GM19397 (cell line): ENCODE measurements around the gene MBNL2.

ENCODE experiments used
- ATAC-seq: cut with Tn5 transposase; IDR thresholded peaks from one replicate; pipeline ENCODE4 v1.9.1; 2021; ENCODE audit warnings: mild to moderate bottlenecking, moderate library complexity; ENCODE audit not compliant: unreplicated experiment

The MBNL2 gene

GRCh38 chr13:97403893-97404750 lies 182.0 kb downstream of the MBNL2 start:
- no peak for ATAC-seq

DNA sequence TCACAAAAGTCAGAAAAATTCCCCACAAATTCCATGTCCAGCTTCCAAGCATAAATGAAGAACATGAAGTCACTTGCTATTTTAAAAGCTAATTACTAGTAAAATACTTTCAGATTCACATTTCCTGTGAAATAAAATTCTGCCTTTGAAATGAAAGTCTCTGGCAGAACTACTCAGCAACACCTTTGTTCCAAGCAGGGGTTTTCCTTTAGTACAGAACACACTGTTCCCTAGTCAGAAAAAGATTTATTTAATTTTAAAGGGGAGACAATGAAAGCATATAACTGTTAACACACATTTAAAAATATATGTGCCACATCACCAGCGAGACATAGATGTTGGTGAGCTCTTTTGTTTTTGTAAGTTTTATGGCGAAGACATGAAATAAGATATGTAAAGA lies 185.4 kb downstream of the MBNL2 start:
- no peak for ATAC-seq

GRCh38 chr13:97408938-97409337 lies 186.8 kb downstream of the MBNL2 start:
- no peak for ATAC-seq

GRCh38 chr13:97411984-97412383 lies 189.9 kb downstream of the MBNL2 start:
- ATAC-seq: no peak

- no peak for ATAC-seq
These were observed 191.6 kb downstream of the MBNL2 start for GRCh38 chr13:97413694-97414093.

GRCh38 chr13:97414392-97414791 lies 192.3 kb downstream of the MBNL2 start:
- no peak for ATAC-seq

DNA sequence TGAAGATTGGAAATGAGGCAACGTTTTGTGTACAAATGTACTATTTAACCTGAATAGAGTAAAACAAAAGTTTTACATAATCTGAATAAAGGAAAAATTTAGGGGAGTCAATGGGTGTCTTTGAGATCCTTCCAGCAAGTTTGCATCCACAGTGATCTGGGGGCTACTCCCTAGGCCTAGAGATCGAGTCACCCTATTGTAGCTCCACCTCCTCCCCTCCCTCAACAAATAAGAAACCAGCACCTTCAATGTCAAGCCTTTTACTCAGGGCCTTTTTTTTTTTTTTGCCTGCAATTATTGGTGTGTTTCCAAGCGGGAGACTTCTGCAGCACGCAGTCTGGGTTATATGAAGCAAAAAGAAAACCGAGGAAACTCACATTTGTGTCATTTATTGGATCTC lies 195.6 kb downstream of the MBNL2 start:
- no peak for ATAC-seq

- ATAC-seq: no peak
These were observed 200.3 kb downstream of the MBNL2 start for GRCh38 chr13:97422118-97423054.

GRCh38 chr13:97423300-97424045 lies 201.3 kb downstream of the MBNL2 start:
- ATAC-seq: no peak

DNA sequence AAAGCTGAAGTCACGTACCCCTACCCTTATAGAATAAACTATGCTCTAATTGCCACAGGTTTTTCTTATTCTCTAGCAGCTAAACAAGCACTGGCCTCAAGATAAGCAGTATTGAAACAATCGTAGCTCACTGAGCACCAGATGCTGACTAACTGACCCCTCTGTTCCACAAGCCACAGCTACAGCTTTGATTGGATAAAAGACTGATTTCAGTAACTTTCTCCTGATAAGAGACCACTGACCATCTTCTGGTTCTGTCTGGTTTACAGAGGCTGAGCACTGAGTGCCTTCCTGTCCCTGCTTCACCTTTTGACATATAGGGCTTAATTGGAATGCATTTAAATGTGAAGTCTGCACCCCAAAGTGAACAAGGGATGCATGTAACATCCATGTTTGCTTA lies 203.5 kb downstream of the MBNL2 start:
- no peak for ATAC-seq

DNA sequence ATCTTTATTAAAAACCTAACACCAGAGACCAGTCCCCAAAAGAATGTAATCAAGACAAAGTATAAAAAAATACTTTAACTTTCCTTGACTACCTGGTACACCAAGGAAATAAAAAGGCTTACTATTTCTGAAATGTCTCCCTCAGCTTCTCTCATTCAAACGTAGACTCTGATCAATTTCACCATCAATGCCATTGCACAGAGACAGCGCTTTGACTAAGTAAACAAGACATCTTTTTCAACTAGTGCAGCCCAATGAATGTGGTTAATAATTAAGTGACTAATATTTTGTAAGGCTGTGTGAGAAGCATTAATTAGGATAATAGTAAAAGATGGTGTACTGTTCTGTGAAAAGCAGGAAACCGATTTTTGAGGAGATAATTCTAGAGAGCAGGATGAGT lies 204.6 kb downstream of the MBNL2 start:
- no peak for ATAC-seq

- no peak for ATAC-seq
These were observed 207.5 kb downstream of the MBNL2 start for GRCh38 chr13:97429681-97430081.

DNA sequence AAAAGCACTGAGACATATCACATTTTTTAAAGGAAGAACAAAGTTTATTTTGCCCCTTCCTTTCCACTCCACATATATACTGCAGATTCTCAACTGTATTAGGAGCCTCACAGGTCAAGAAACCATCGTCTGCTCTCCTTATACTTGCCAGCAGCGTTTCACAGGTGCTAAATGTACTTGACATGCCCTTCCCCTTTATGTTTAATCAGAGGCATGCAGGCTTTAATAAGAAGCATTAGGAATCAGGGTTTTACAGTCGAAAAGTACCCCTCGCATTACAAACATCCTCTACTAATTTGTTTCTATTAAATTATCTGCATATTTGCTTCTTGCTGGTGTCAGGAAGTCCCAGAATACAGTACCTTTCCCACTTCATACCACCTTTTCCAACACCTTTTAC lies 208.2 kb downstream of the MBNL2 start:
- no peak for ATAC-seq

GRCh38 chr13:97431171-97431764 lies 209.1 kb downstream of the MBNL2 start:
- ATAC-seq: no peak

- ATAC-seq: no peak
These were observed 210.2 kb downstream of the MBNL2 start for GRCh38 chr13:97432232-97432916.

GRCh38 chr13:97432917-97433726 lies 211.0 kb downstream of the MBNL2 start:
- peak; percentile 74 for ATAC-seq

- peak; percentile 48 for ATAC-seq
These were observed 211.7 kb downstream of the MBNL2 start, which contains the start of gene RAP2A for GRCh38 chr13:97433727-97434396. TSS of gene RAP2A (plus strand) at chr13:97434169. CDS start at chr13:97434471, 302 bp downstream.

GRCh38 chr13:97434397-97435201 lies 212.5 kb downstream of the MBNL2 start:
- peak; percentile 6 for ATAC-seq
